CD14-positive monocyte (primary cell): ENCODE data around the gene ATOH8. TPM values are rescaled to one million over a fixed set of nuclear protein-coding genes. Genes with fewer than 3 reads are reported as not detected.

Source experiments
- DNase-seq, 3 donors: peaks; one replicate each; pipeline ENCODE4 v3.0.0-alpha.2; 2011 to 2022
- H2AFZ ChIP-seq: 2 replicates; pipeline ENCODE4 v1.6.0; 2012; ENCODE audit warnings: mild to moderate bottlenecking, low read depth, low read length, inconsistent platforms; ENCODE audit not compliant: insufficient read depth, poor library complexity, severe bottlenecking
- H3K27ac ChIP-seq, 2 donors: 1 replicate in 1 of 2; 2 replicates in 1 of 2; pipeline ENCODE4 v1.5.1; 2012 to 2013; ENCODE audit warnings: low read length in 2 of 2, control low read depth in 1 of 2, inconsistent platforms in 1 of 2, low read depth in 1 of 2, mild to moderate bottlenecking in 1 of 2
- H3K27me3 ChIP-seq, 2 donors: one replicate each; pipeline versions ENCODE4 v1.6.0 to v1.6.1; 2011 to 2013; ENCODE audit warnings: low read length in 2 of 2; ENCODE audit not compliant: control insufficient read depth in 2 of 2, insufficient read depth in 2 of 2
- H3K36me3 ChIP-seq, 2 donors: replicated peaks in 1 of 2; 1 replicate in 1 of 2; 2 replicates in 1 of 2; pipeline versions ENCODE4 v1.5.1 to v1.6.1; 2012 to 2013; ENCODE audit warnings: low read length in 2 of 2, control low read depth in 1 of 2, inconsistent platforms in 1 of 2, mild to moderate bottlenecking in 1 of 2; ENCODE audit not compliant: insufficient read depth in 2 of 2, control insufficient read depth in 1 of 2
- H3K4me1 ChIP-seq, 2 donors: 1 replicate in 1 of 2; 2 replicates in 1 of 2; pipeline versions ENCODE4 v1.5.1 to v1.6.1; 2012 to 2013; ENCODE audit warnings: low read length in 2 of 2, control low read depth in 1 of 2, inconsistent platforms in 1 of 2, mild to moderate bottlenecking in 1 of 2, moderate library complexity in 1 of 2; ENCODE audit not compliant: insufficient read depth in 2 of 2, control insufficient read depth in 1 of 2
- H3K4me2 ChIP-seq: replicated peaks from 2 replicates; pipeline ENCODE3; 2012; ENCODE audit warnings: low read length, moderate library complexity, mild to moderate bottlenecking; ENCODE audit not compliant: poor library complexity, severe bottlenecking; ENCODE audit errors: extremely low read depth
- H3K4me3 ChIP-seq, 3 experiments: fragments of 200-600 bp in 1 of 3; sonication (generic) in 1 of 3; replicated peaks in 1 of 3; 1 replicate in 2 of 3; 2 replicates in 1 of 3; pipeline ENCODE4 v1.5.1; 2011 to 2013; ENCODE audit warnings: low read length in 3 of 3, mild to moderate bottlenecking in 3 of 3, control low read depth in 2 of 3, low read depth in 2 of 3, inconsistent platforms in 1 of 3, moderate library complexity in 1 of 3
- H3K79me2 ChIP-seq: 2 replicates; pipeline ENCODE4 v1.6.0; 2012; ENCODE audit warnings: mild to moderate bottlenecking, control low read depth, inconsistent platforms, low read length, moderate library complexity; ENCODE audit not compliant: insufficient read depth
- H3K9ac ChIP-seq: 2 replicates; pipeline ENCODE4 v1.6.0; 2017; ENCODE audit warnings: low read length, mild to moderate bottlenecking; ENCODE audit not compliant: insufficient read depth, poor library complexity, severe bottlenecking
- H3K9me3 ChIP-seq, 2 donors: replicated peaks in 1 of 2; 1 replicate in 1 of 2; 2 replicates in 1 of 2; pipeline versions ENCODE4 v1.5.1 to v1.6.1; 2012 to 2013; ENCODE audit warnings: low read length in 2 of 2, control low read depth in 1 of 2; ENCODE audit not compliant: control insufficient read depth in 1 of 2, insufficient read depth in 1 of 2
- H4K20me1 ChIP-seq: 2 replicates; pipeline ENCODE4 v1.6.0; 2012; ENCODE audit warnings: mild to moderate bottlenecking, low read length, control low read depth, moderate library complexity; ENCODE audit not compliant: insufficient read depth
- H3K27ac Mint-ChIP-seq, 7 donors: one replicate each; pipeline ENCODE4 v1.8.0; 2020; ENCODE audit warnings: mild to moderate bottlenecking in 7 of 7, mixed read lengths in 7 of 7, moderate library complexity in 6 of 7, inconsistent platforms in 2 of 7
- H3K27me3 Mint-ChIP-seq, 3 donors: one replicate each; pipeline ENCODE4 v1.8.0; 2021 to 2022; ENCODE audit warnings: low read depth in 3 of 3, mild to moderate bottlenecking in 3 of 3, mixed read lengths in 3 of 3, moderate library complexity in 3 of 3, inconsistent platforms in 1 of 3
- H3K36me3 Mint-ChIP-seq, 2 donors: one replicate each; pipeline ENCODE4 v1.8.0; 2020; ENCODE audit warnings: mixed read lengths in 2 of 2, inconsistent platforms in 1 of 2, mild to moderate bottlenecking in 1 of 2
- H3K4me1 Mint-ChIP-seq: one replicate; pipeline ENCODE4 v1.8.0; 2020; ENCODE audit warnings: mild to moderate bottlenecking, mixed read lengths
- H3K4me3 Mint-ChIP-seq, 2 donors: one replicate each; pipeline ENCODE4 v1.8.0; 2020; ENCODE audit warnings: mild to moderate bottlenecking in 2 of 2, mixed read lengths in 2 of 2, moderate library complexity in 1 of 2
- H3K9me3 Mint-ChIP-seq, 7 donors: one replicate each; pipeline ENCODE4 v1.8.0; 2020 to 2022; ENCODE audit warnings: mixed read lengths in 7 of 7, mild to moderate bottlenecking in 6 of 7, moderate library complexity in 6 of 7, inconsistent platforms in 2 of 7
- WGBS: methylation state at CpG from one replicate; pipeline ENCODE4 v1.1.5; 2013; ENCODE audit warnings: missing lambda C conversion rate; ENCODE audit not compliant: insufficient coverage; 5-methylcytosine and 5-hydroxymethylcytosine counted together
- intact Hi-C, 2 donors: fragments of 100-400 bp; cut with micrococcal nuclease; formaldehyde crosslinking; loops; one replicate each; pipeline versions ENCODE4 v1.15.0 to v1.15.1; 2023
- polyA plus RNA-seq, 3 donors: library from polyadenylated mRNA; depleted of rRNA in 1 of 3; unstranded in 2 of 3; stranded (reverse) in 1 of 3; fragments of 300-500 nt in 2 of 3; fragments of >200 nt in 1 of 3; fragmentation: Illumina TruSeq in 2 of 3; gene quantifications; 1 replicate in 2 of 3; 2 replicates in 1 of 3; pipeline ENCODE4 v1.2.3, GENCODE V29; 2012 to 2021
- TF ChIP-seq, protein P1 (sequence below): fragments of 200-600 bp; IDR thresholded peaks from one replicate; pipeline ENCODE4 v1.8.0; 2022; ENCODE audit warnings: antibody characterized with exemption, mild to moderate bottlenecking

Gene ATOH8
- polyA plus RNA-seq, 3 donors, result 2.0 to 3.9 (median 2.1) TPM

DNA sequence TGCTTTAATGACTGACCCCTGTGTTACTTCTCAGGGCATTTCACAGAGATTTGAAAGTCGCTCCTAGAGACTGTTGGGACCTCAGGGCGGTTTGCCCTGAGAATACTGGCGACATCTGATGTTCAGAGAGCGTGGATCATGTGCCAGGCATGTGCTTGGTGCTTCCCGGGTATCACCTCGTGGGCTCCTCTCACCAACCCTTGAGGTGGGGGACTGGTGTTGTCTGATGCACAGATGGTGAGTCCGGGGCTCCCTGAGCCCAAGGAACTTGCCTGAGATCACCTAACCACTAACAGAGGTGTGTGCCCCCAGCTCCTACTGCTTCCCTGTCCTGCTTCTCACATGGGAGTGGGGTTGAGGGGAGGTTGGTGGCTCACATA, 16.2 kb downstream of the ATOH8 start:
- peaks cover 24 to 50% (median 43%) of the 10 kb centered on the region in 3 donors for H3K27me3 Mint-ChIP-seq
- 92% methylated on average over 6 of the region's 7 CpGs for WGBS
- H3K27ac ChIP-seq, result no peak overlapping the region

DNA sequence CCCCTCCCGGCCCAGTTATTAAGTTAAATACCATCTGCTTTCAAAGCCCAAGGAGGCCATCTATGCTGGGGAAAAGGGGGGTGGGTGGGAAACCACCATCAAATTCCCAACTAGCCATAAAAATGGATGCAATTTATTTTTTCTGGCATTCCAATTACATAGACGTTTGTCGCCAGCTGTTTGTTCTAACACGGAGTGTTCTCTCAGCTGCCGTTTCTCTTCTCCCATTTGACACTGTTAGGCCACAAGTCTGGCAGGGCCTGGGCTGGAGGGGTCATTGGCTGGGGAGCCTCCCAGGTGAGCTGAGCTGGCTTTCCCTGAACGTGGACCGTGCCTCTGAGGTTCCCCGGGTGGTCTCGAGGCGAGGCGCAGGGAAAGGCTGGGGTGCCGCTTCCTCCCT, 16.6 kb downstream of the ATOH8 start:
- intact Hi-C loops, result no loop called here

More for the DNA sequence above, 16.2 kb downstream of the ATOH8 start:
- intact Hi-C loops, result no loop called here
- Histone ChIP-seq H3K4me3 (no peak overlapping the region), H2AFZ (no peak overlapping the region), H3K79me2 (no peaks in the 10 kb centered on the region), H3K9ac (no peak overlapping the region), H3K4me1 (peaks cover 20 to 27% of the 10 kb centered on the region in 2 donors), H3K27me3 (peaks cover 0 to 43% of the 10 kb centered on the region in 2 donors), H3K9me3 (no peaks in the 10 kb centered on the region), H4K20me1 (peaks cover 11% of the 10 kb centered on the region), H3K4me2 (no peak overlapping the region), H3K36me3 (no peaks in the 10 kb centered on the region)
- Mint-ChIP-seq H3K9me3 (no peaks in the 10 kb centered on the region), H3K4me1 (peaks cover 30% of the 10 kb centered on the region), H3K4me3 (no peak overlapping the region), H3K36me3 (peaks cover 15 to 22% of the 10 kb centered on the region in 2 donors), H3K27ac (no peak overlapping the region)
- no peak for DNase-seq
- TF ChIP-seq, protein P1, sequence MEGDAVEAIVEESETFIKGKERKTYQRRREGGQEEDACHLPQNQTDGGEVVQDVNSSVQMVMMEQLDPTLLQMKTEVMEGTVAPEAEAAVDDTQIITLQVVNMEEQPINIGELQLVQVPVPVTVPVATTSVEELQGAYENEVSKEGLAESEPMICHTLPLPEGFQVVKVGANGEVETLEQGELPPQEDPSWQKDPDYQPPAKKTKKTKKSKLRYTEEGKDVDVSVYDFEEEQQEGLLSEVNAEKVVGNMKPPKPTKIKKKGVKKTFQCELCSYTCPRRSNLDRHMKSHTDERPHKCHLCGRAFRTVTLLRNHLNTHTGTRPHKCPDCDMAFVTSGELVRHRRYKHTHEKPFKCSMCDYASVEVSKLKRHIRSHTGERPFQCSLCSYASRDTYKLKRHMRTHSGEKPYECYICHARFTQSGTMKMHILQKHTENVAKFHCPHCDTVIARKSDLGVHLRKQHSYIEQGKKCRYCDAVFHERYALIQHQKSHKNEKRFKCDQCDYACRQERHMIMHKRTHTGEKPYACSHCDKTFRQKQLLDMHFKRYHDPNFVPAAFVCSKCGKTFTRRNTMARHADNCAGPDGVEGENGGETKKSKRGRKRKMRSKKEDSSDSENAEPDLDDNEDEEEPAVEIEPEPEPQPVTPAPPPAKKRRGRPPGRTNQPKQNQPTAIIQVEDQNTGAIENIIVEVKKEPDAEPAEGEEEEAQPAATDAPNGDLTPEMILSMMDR, result no peak

More for the DNA sequence above, 16.6 kb downstream of the ATOH8 start:
- H3K27me3 Mint-ChIP-seq, result peaks cover 21 to 46% (median 39%) of the 10 kb centered on the region in 3 donors
- no peak overlapping the region for H3K4me3 Mint-ChIP-seq
- H3K4me3 ChIP-seq, result no peak overlapping the region
- no peaks in the 10 kb centered on the region for H3K9me3 ChIP-seq
- no peak overlapping the region for H3K4me2 ChIP-seq
- no peak overlapping the region for H3K27ac ChIP-seq
- no peak overlapping the region for H3K9ac ChIP-seq
- H3K27me3 ChIP-seq, result peaks cover 0 to 39% of the 10 kb centered on the region in 2 donors
- H3K4me1 Mint-ChIP-seq, result peaks cover 26% of the 10 kb centered on the region
- TF ChIP-seq, protein P1, result no peak
- H3K27ac Mint-ChIP-seq, result no peak overlapping the region
- no peaks in the 10 kb centered on the region for H3K36me3 ChIP-seq
- no peaks in the 10 kb centered on the region for H3K9me3 Mint-ChIP-seq
- peaks cover 16 to 23% of the 10 kb centered on the region in 2 donors for H3K4me1 ChIP-seq
- H3K36me3 Mint-ChIP-seq, result peaks cover 15 to 22% of the 10 kb centered on the region in 2 donors
- H2AFZ ChIP-seq, result no peak overlapping the region
- no peaks in the 10 kb centered on the region for H3K79me2 ChIP-seq
- 94% methylated on average over 6 of the region's 12 CpGs for WGBS
- peaks cover 8% of the 10 kb centered on the region for H4K20me1 ChIP-seq
- DNase-seq, result no peak
